ENCODE results near the gene FOXN3.
"Not testable (repeated sequence)": the region's sequence is repeated elsewhere in the genome, so short reads cannot be mapped to it uniquely, and the experiment has no call there.

Gene FOXN3

GRCh38 chr14:89270439-89271227, 146.4 kb downstream of the FOXN3 start:
- DNase-seq, result no peak

- no peak for DNase-seq
These were observed 147.6 kb downstream of the FOXN3 start for GRCh38 chr14:89269404-89269803.

GRCh38 chr14:89268514-89268913, 148.5 kb downstream of the FOXN3 start:
- no peak for DNase-seq

GRCh38 chr14:89267656-89268055, 149.4 kb downstream of the FOXN3 start:
- DNase-seq, result no peak

- no peak for DNase-seq
These were observed 149.9 kb downstream of the FOXN3 start for GRCh38 chr14:89267163-89267562.

- DNase-seq, result no peak
These were observed 150.3 kb downstream of the FOXN3 start for GRCh38 chr14:89266754-89267153.

GRCh38 chr14:89265234-89265633, 151.8 kb downstream of the FOXN3 start:
- DNase-seq, result no peak

- DNase-seq, result no peak
These were observed 152.7 kb downstream of the FOXN3 start for GRCh38 chr14:89264196-89264800.

GRCh38 chr14:89262041-89262440, 155.0 kb downstream of the FOXN3 start:
- no peak for DNase-seq

GRCh38 chr14:89260898-89261297, 156.1 kb downstream of the FOXN3 start:
- DNase-seq, result no peak

- DNase-seq, result no peak
These were observed 157.0 kb downstream of the FOXN3 start for GRCh38 chr14:89259951-89260609.

GRCh38 chr14:89258728-89259273, 158.2 kb downstream of the FOXN3 start:
- DNase-seq, result no peak

- no peak for DNase-seq
These were observed 160.1 kb downstream of the FOXN3 start for GRCh38 chr14:89256951-89257350.

GRCh38 chr14:89256283-89256682, 160.8 kb downstream of the FOXN3 start:
- DNase-seq, result no peak

- DNase-seq, result no peak
These were observed 161.2 kb downstream of the FOXN3 start for GRCh38 chr14:89255852-89256251.

GRCh38 chr14:89255012-89255411, 162.0 kb downstream of the FOXN3 start:
- no peak for DNase-seq

- DNase-seq, result no peak
These were observed 162.7 kb downstream of the FOXN3 start for GRCh38 chr14:89254166-89254909.

GRCh38 chr14:89252887-89253532, 164.0 kb downstream of the FOXN3 start:
- DNase-seq, result no peak

GRCh38 chr14:89251061-89251460, 166.0 kb downstream of the FOXN3 start:
- DNase-seq, result no peak

GRCh38 chr14:89250655-89250975, 166.4 kb downstream of the FOXN3 start:
- not testable (repeated sequence) for DNase-seq

- no peak for DNase-seq
These were observed 166.9 kb downstream of the FOXN3 start for GRCh38 chr14:89249972-89250654.
